ENCODE results near the gene CACNA2D3. TPM values are rescaled to one million over a fixed set of nuclear protein-coding genes. Genes with fewer than 3 reads are reported as not detected.

The CACNA2D3 gene
- total and polyA plus RNA-seq, 12 donors, result 0.51 to 43.5 (median 19.3) TPM

- no peaks in the 10 kb centered on the region for H3K36me3 ChIP-seq
- H3K4me3 ChIP-seq, result no peak overlapping the region
- TF ChIP-seq CTCF (IDR thresholded peaks at IDR 0.05), result no peak
- intact Hi-C loops (cut with DNase I), result no loop called here
- no peaks in the 10 kb centered on the region for H3K4me1 ChIP-seq
- DNase-seq (no peak), ATAC-seq (no peak)
- no peak overlapping the region for H3K27ac ChIP-seq
- WGBS, 2 donors, result 88 to 90% methylated on average over 3 of the region's 3 CpGs
- H3K27me3 ChIP-seq, result no peaks in the 10 kb centered on the region
- no peaks in the 10 kb centered on the region for H3K9me3 ChIP-seq
Observed at GRCh38 chr3:54758461-54758860, 636.1 kb downstream of the CACNA2D3 start.

GRCh38 chr3:54759166-54759565, 636.8 kb downstream of the CACNA2D3 start:
- Histone ChIP-seq H3K4me1 (no peaks in the 10 kb centered on the region), H3K9me3 (no peaks in the 10 kb centered on the region), H3K4me3 (no peak overlapping the region), H3K27ac (no peak overlapping the region), H3K36me3 (no peaks in the 10 kb centered on the region), H3K27me3 (no peaks in the 10 kb centered on the region)
- TF ChIP-seq CTCF (IDR thresholded peaks at IDR 0.05), result no peak
- WGBS, 2 donors, result 54 to 64% methylated on average over 2 of the region's 2 CpGs
- DNase-seq (no peak), ATAC-seq (no peak)
- intact Hi-C loops (cut with DNase I), result no loop called here

GRCh38 chr3:54760201-54760600, 637.8 kb downstream of the CACNA2D3 start:
- Histone ChIP-seq H3K27ac (no peak overlapping the region), H3K36me3 (no peaks in the 10 kb centered on the region), H3K27me3 (no peaks in the 10 kb centered on the region), H3K4me1 (no peaks in the 10 kb centered on the region), H3K4me3 (no peak overlapping the region), H3K9me3 (no peaks in the 10 kb centered on the region)
- 82 to 89% methylated on average over 2 of the region's 2 CpGs for whole genome bisulfite sequencing, 2 donors
- no peak for TF ChIP-seq CTCF (IDR thresholded peaks at IDR 0.05)
- intact Hi-C loops (cut with DNase I), result no loop called here
- DNase-seq (no peak), ATAC-seq (no peak)

GRCh38 chr3:54761637-54762036, 639.3 kb downstream of the CACNA2D3 start:
- no peaks in the 10 kb centered on the region for H3K27me3 ChIP-seq
- no peaks in the 10 kb centered on the region for H3K9me3 ChIP-seq
- intact Hi-C loops (cut with DNase I), result no loop called here
- H3K36me3 ChIP-seq, result no peaks in the 10 kb centered on the region
- H3K4me1 ChIP-seq, result no peaks in the 10 kb centered on the region
- DNase-seq, result no peak
- ATAC-seq, result no peak
- no peak overlapping the region for H3K4me3 ChIP-seq
- TF ChIP-seq CTCF (IDR thresholded peaks at IDR 0.05), result no peak
- no peak overlapping the region for H3K27ac ChIP-seq
- 73 to 79% methylated on average over 1 of the region's 1 CpG for WGBS, 2 donors

- no peak for ATAC-seq
- Histone ChIP-seq H3K27ac (no peak overlapping the region), H3K4me3 (no peak overlapping the region), H3K4me1 (no peaks in the 10 kb centered on the region), H3K27me3 (no peaks in the 10 kb centered on the region), H3K9me3 (no peaks in the 10 kb centered on the region), H3K36me3 (no peaks in the 10 kb centered on the region)
- TF ChIP-seq CTCF (IDR thresholded peaks at IDR 0.05), result no peak
- DNase-seq, result no peak
- intact Hi-C loops (cut with DNase I), result no loop called here
Observed at GRCh38 chr3:54764911-54765310, 642.6 kb downstream of the CACNA2D3 start.
